GM19328 (cell line): ENCODE data around the gene CASKIN2.
"Not testable (repeated sequence)": the region's sequence is repeated elsewhere in the genome, so short reads cannot be mapped to it uniquely, and the experiment has no call there.

Source experiments
- ATAC-seq: cut with Tn5 transposase; IDR thresholded peaks from one replicate; pipeline ENCODE4 v1.9.1; 2021; ENCODE audit warnings: mild to moderate bottlenecking, moderate library complexity; ENCODE audit not compliant: unreplicated experiment

CASKIN2 gene

DNA sequence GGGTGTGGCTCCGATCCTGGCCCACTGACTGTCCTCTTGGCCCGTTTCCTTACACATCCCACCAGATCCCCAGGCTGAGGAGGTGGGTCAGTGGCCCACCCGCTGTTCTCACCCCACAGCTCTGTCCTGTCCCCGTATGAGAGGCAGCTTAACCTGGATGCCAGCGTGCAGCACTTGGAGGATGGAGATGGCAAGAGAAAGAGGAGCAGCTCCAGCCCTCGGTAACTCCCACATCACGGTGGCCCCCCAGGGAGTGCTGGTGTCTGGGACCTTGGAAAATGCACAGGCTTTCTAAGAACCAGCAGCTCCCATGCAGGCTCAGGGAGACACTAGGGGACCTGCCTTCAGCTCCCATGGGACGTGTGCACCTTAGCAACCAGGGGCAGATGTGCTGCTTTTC, 6.0 kb upstream of the CASKIN2 start:
- ATAC-seq: no peak

- ATAC-seq: not testable (repeated sequence)
Measured at GRCh38 chr17:75520413-75520812, 5.1 kb upstream of the CASKIN2 start.

GRCh38 chr17:75518983-75519537, 3.7 kb upstream of the CASKIN2 start:
- ATAC-seq: no peak

DNA sequence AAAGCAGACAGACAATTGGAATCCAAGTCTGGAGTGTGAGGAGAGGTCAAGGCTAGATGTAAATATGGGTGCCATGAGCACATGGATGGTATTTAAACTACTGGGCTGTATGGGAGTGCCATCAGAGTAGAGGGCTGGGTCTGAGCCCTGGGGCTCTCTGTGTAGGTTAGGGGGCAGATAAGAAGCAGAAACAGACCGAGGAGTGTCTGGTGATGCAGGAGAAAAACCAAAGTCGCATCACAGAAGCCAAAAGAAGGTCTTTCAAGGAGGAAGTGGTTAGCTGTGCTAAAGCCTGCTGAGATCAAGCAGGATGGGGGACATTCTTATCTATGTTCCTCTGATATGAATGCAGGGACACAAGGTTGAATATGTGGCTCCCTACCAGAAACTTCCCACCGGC, 2.9 kb upstream of the CASKIN2 start:
- no peak for ATAC-seq

DNA sequence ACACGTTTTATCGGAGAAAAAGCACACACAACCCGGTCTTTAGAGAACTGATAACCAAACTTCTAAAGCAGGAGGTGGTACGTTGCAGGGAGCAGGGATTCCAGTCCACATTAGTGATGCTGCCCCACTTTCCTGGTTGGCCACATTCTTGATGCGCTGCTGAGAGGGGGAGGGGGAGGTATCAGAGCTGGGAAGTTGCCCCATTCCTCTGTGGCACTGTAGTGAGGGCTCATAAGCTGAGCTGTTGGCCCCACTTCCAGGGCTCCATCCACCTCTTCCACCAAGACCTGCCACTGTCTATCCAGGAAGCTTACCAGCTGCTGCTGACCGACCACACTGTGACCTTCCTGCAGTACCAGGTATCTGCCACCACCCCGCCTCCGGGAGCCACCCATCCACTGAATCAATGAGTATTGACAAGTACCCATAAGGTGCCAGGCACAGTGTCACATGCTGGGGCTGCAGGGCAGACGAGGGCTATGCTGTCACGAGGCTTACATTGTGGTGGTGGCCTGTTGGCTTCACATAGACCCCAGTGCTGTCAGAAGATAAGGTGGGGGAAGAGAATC, 2.0 kb upstream of the CASKIN2 start:
- no peak for ATAC-seq

- ATAC-seq: peak; percentile 13
Measured at GRCh38 chr17:75516619-75517296, 1.4 kb upstream of the CASKIN2 start.

DNA sequence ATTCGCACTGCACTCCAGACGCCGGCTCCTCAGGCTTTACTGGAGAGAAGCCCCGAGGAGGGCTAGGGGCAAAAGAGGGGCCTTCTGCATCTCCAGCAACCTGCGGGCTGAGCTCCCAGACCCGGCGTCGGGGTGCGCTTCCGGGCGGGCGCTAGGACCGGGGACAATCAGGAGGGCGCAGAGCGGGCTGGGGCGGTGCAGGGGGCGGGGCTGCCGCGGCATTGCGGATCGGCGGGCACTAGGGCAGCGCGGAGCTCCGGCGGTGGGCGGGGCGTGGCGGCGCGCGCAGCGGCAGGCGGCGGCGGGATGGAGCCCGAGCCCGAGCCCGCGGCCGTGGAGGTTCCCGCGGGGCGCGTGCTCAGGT, 900 bp upstream of the CASKIN2 start, which contains the start of gene TSEN54:
Gene TSEN54 (plus strand): TSS at position 274 of the 364 bp plus-strand sequence. CDS start 33 bp downstream, at position 307.
- peak; percentile 76 for ATAC-seq

GRCh38 chr17:75514919-75515495, 330 bp downstream of the CASKIN2 start:
- ATAC-seq: no peak

DNA sequence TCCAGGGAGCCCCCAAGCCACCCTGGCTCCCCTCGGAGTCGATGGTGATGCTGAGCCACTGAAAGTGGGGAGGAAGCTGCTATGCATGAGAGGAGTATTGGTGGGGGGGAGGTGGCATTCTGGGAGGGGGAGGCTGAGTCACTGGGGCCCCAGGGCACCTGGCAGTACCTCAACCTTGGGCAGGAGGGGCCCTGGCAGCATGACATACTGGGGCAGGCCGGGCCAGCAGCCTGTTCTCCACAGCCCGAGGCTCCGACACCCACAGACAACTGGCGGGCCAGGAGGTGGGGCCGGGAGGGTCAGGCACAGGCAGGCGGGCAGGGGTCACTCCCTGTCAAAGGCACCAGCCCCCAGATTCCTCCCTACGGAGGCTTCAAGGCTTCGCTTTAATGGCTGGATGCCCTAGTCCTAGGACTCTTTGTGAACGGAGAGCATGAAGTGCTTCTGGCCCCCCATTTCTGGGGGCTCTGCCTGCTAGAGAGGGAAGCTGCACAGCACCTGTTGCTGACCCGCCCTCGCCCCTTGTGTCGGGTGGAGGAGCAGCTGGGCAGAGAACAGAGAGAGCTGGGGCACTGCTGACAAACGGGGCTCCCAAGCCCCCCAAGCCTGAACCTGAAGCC, 928 bp downstream of the CASKIN2 start:
- ATAC-seq: no peak

GRCh38 chr17:75513641-75514000, 1.7 kb downstream of the CASKIN2 start:
- no peak for ATAC-seq

- no peak for ATAC-seq
Measured at GRCh38 chr17:75512926-75513640, 2.3 kb downstream of the CASKIN2 start.

- ATAC-seq: no peak
Measured at GRCh38 chr17:75511610-75512575, 3.4 kb downstream of the CASKIN2 start.

- ATAC-seq: no peak
Measured at GRCh38 chr17:75511270-75511609, 4.1 kb downstream of the CASKIN2 start.

- no peak for ATAC-seq
Measured at GRCh38 chr17:75509528-75510258, 5.6 kb downstream of the CASKIN2 start.

DNA sequence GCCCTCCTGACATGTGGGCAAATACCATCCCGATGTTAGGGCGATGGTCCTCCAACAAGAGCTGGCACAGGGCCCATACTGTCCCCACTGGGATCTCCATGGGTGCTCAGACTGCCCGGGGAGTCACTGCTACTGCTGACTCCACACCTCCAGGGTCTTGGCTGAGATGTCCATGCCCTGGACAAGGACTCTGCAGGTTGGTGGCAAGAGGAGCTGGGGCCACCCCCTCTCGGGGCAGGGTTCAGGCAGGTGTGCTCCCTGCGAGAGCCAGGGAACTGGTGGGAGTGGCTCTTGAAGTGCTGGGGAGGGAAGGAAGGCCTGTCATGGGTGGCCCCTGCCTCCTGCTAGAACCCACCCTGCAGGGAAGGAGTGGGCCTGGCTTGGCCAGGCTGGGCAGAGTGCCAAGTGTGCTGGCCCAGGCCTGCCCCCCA, 6.4 kb downstream of the CASKIN2 start:
- no peak for ATAC-seq

DNA sequence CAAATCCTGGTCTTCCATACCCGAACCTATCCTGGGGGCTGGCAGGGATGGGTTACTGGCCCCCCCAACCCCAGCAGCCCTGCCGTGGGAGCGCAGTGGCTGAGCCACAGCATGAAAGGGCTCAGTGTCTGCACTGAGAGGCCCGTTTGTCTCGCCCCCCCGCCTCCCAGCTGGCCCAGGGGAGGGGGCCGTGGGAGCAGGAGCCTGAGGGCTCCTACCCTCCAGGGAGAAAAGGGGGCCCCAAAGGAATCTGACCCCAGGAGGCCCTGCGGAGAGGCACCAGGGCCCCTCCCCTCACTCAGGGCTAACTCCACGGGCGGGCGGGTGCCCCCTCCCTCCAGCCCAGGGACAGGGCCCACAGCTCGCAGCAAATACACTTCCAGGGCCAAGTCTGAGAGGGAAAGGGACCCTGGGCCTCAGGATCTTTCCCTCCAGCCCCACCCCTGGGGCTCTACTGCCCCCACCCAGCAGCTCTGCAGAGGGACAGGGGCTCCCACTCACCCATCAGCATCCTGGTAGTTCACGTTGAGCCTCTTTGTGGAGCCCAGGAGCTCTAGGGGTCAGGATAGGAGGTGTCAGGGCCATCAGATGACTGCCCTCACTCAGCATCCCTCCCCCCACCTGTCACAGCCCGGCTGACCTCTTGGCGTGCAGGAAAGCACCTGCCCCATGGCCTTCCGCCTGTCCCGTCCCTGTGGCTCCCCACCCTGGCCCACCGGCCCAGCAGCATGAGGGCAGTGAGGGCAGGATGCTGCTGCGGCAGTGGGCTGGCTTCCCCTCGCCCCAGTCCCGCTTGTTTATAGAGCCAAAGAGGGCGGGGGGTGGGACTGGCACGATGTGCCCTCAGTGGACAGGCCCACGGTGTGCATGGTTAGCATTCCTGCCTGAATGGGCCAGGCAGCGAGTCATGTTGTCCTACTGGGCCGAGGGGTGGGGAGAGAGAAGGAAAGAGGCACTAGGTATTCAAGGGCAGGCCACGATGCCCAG, 7.3 kb downstream of the CASKIN2 start:
- ATAC-seq: no peak

GRCh38 chr17:75506888-75507287, 8.4 kb downstream of the CASKIN2 start:
- ATAC-seq: no peak

- ATAC-seq: no peak
Measured at GRCh38 chr17:75506134-75506533, 9.2 kb downstream of the CASKIN2 start.
